GM18907 (cell line): Measurements from ENCODE around the gene RAB29.

Experiments
- ATAC-seq: cut with Tn5 transposase; IDR thresholded peaks from one replicate; pipeline ENCODE4 v1.9.1; 2021; ENCODE audit warnings: mild to moderate bottlenecking, moderate library complexity; ENCODE audit not compliant: unreplicated experiment

The RAB29 gene

GRCh38 chr1:205797168-205797567, 21.9 kb upstream of the RAB29 start:
- no peak for ATAC-seq

GRCh38 chr1:205794011-205794730, 18.9 kb upstream of the RAB29 start:
- ATAC-seq: peak; percentile 51

- ATAC-seq: peak; percentile 16
These were observed 17.8 kb upstream of the RAB29 start for GRCh38 chr1:205792961-205793673.

GRCh38 chr1:205792481-205792881, 17.2 kb upstream of the RAB29 start:
- peak; percentile 63 for ATAC-seq

- ATAC-seq: peak; percentile 47
These were observed 16.4 kb upstream of the RAB29 start for GRCh38 chr1:205791568-205792180.

- ATAC-seq: no peak
These were observed 12.1 kb upstream of the RAB29 start for GRCh38 chr1:205787287-205787916.

- no peak for ATAC-seq
These were observed 11.3 kb upstream of the RAB29 start for GRCh38 chr1:205786601-205787000.

- no peak for ATAC-seq
These were observed 10.2 kb upstream of the RAB29 start for GRCh38 chr1:205785446-205785845.

GRCh38 chr1:205783904-205784303, 8.6 kb upstream of the RAB29 start:
- ATAC-seq: no peak

GRCh38 chr1:205783433-205783795, 8.1 kb upstream of the RAB29 start:
- no peak for ATAC-seq

- no peak for ATAC-seq
These were observed 7.5 kb upstream of the RAB29 start for GRCh38 chr1:205782627-205783432.

GRCh38 chr1:205780335-205780734, 5.1 kb upstream of the RAB29 start:
- no peak for ATAC-seq

- ATAC-seq: no peak
These were observed 2.7 kb upstream of the RAB29 start for GRCh38 chr1:205777994-205778393.

- ATAC-seq: no peak
These were observed 405 bp upstream of the RAB29 start for GRCh38 chr1:205775717-205776056.

GRCh38 chr1:205774198-205775014, 876 bp downstream of the RAB29 start:
- ATAC-seq: no peak

GRCh38 chr1:205772607-205773032, 2.7 kb downstream of the RAB29 start:
- peak; percentile 38 for ATAC-seq

GRCh38 chr1:205770618-205771017, 4.7 kb downstream of the RAB29 start:
- no peak for ATAC-seq

GRCh38 chr1:205769641-205770365, 5.5 kb downstream of the RAB29 start:
- ATAC-seq: no peak

GRCh38 chr1:205767248-205767647, 8.0 kb downstream of the RAB29 start:
- no peak for ATAC-seq
